HepG2 (cell line): ENCODE results near the gene VPS26B. TPM values are rescaled to one million over a fixed set of nuclear protein-coding genes. Genes with fewer than 3 reads are reported as not detected.

Experiments used
- ELF1 ChIP-seq: sonication (generic); formaldehyde crosslinking; IDR thresholded peaks from 2 replicates; pipeline ENCODE4 v1.4.0; 2020; ENCODE audit warnings: missing genetic modification reagents
- KIAA2018 ChIP-seq: sonication (generic); formaldehyde crosslinking; IDR thresholded peaks from 2 replicates; pipeline ENCODE4 v1.5.0; 2020; ENCODE audit warnings: mild to moderate bottlenecking, missing genetic modification reagents, borderline replicate concordance
- MED1 ChIP-seq: sonication (generic); formaldehyde crosslinking; IDR thresholded peaks from 2 replicates; pipeline ENCODE4 v1.4.0; 2020; ENCODE audit warnings: missing genetic modification reagents
- TCF7L2 ChIP-seq: IDR thresholded peaks from 2 replicates; pipeline ENCODE4 v1.6.1; 2011; ENCODE audit warnings: mild to moderate bottlenecking, low read depth, low read length, moderate library complexity
- UBTF ChIP-seq: sonication (generic); formaldehyde crosslinking; IDR thresholded peaks from 2 replicates; pipeline ENCODE4 v1.4.0; 2020; ENCODE audit warnings: mild to moderate bottlenecking, missing genetic modification reagents
- YEATS2 ChIP-seq: sonication (generic); formaldehyde crosslinking; IDR thresholded peaks from 2 replicates; pipeline ENCODE4 v1.4.0; 2020; ENCODE audit warnings: missing genetic modification reagents, borderline replicate concordance
- ZBTB14 ChIP-seq: sonication (generic); formaldehyde crosslinking; IDR thresholded peaks from 2 replicates; pipeline ENCODE4 v1.4.0; 2020; ENCODE audit warnings: missing genetic modification reagents
- ZFY ChIP-seq: sonication (generic); formaldehyde crosslinking; IDR thresholded peaks from 2 replicates; pipeline ENCODE4 v1.4.0; 2020; ENCODE audit warnings: missing genetic modification reagents
- ZMYM2 ChIP-seq: sonication (generic); formaldehyde crosslinking; IDR thresholded peaks from 2 replicates; pipeline ENCODE4 v1.8.0; 2022; ENCODE audit warnings: mild to moderate bottlenecking, missing genetic modification reagents
- ZMYM4 ChIP-seq: sonication (generic); formaldehyde crosslinking; IDR thresholded peaks from 2 replicates; pipeline ENCODE4 v1.8.1; 2023; ENCODE audit warnings: mild to moderate bottlenecking, missing genetic modification reagents
- ZNF280B ChIP-seq: sonication (generic); formaldehyde crosslinking; IDR thresholded peaks from 2 replicates; pipeline ENCODE4 v1.5.0; 2020; ENCODE audit warnings: missing genetic modification reagents, mild to moderate bottlenecking, borderline replicate concordance
- ZNF292 ChIP-seq: sonication (generic); formaldehyde crosslinking; IDR thresholded peaks from 2 replicates; pipeline ENCODE4 v1.8.1; 2022; ENCODE audit warnings: mild to moderate bottlenecking, low read depth, missing genetic modification reagents, borderline replicate concordance
- polyA plus RNA-seq, 8 experiments: library from polyadenylated mRNA; depleted of rRNA in 3 of 8; stranded (reverse) in 7 of 8; unstranded in 1 of 8; fragments of >200 nt; fragmentation: Illumina TruSeq in 4 of 8; extraction: Trizol in 4 of 8; gene quantifications; 2 replicates each; pipeline versions ENCODE4 v1.2.1 to v1.2.3, GENCODE V29; 2011 to 2016; ENCODE audit warnings: low read depth in 4 of 8, missing spikeins in 1 of 8, mixed read lengths in 1 of 8; ENCODE audit not compliant: insufficient read depth in 1 of 8
- total RNA-seq, 5 experiments: library from RNA; depleted of rRNA; stranded (reverse); fragments of >200 nt; fragmentation: Illumina TruSeq; extraction: Trizol; gene quantifications; 2 replicates each; pipeline ENCODE4 v1.2.3, GENCODE V29; 2016; ENCODE audit warnings: low read depth in 1 of 5
- TF ChIP-seq, protein P1 (sequence below): IDR thresholded peaks from 2 replicates; pipeline ENCODE4 v1.6.1; 2016; ENCODE audit warnings: missing genetic modification reagents, missing compliant biosample characterization

Gene VPS26B
- total and polyA plus RNA-seq, 2 of the 13 experiments (the other 11 are each of a cell fraction or from before 2014, with no cell fraction given): 20.2 to 23.2 TPM

DNA sequence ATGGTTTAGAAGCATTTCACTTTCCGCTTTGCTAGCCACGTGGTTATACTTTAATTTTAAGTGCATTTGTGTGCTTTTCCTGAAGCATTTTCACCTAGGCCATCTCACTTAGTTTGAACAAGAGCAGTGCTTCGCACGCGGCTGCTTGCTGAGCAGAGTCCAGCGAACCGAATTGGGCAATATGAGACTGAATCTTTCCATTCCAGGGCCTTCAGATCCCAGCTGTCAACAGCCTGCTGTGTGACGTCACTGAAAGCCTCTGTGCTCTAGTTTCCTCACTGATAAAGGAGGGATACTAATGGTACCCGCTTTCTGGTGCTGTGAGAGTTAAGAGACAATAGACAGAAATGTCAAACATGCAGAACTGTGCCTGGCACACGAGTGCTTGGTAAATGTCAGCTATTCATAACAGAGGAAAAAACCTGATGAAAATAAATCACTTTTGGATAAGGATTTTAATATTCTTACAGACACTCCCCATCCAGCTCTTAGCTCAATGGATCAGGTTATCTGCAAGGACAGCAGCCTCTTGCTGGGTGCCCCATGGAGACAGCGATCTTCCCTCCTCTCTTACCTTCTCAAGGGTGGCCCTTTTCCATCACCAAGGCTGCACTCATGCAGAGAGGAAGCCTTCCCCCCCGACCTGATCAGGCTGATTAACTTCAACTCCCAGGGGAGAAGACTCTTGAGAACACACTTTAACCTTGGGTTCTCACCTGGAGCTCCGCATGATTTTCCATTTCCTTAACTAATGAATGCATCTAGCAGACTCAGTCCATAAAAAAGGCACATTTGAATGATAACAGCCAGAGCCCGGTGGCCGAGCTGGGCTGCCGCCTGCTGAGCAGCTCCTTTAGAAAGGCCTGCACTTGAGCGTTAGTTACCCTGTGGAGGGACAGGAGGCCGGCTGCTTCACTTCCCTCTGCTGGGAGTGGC, 48.2 kb downstream of the VPS26B start (continued):
- TF ChIP-seq KIAA2018 (CRISPR knock-in tag) (no peak), ZMYM4 (CRISPR knock-in tag) (peak; percentile 45; the same call in 1 of the 2 replicates), ZNF280B (CRISPR knock-in tag) (no peak), TCF7L2 (no peak), MED1 (CRISPR knock-in tag) (peak; percentile 40; the same call in 1 of the 2 replicates), ELF1 (CRISPR knock-in tag) (peak; percentile 20; the same call in 1 of the 2 replicates), YEATS2 (CRISPR knock-in tag) (peak; percentile 61; the same call in 1 of the 2 replicates), ZNF292 (peak; percentile 80; the same call in 1 of the 2 replicates), ZBTB14 (no peak), UBTF (CRISPR knock-in tag) (peak; percentile 32; the same call in 1 of the 2 replicates), ZMYM2 (CRISPR knock-in tag) (0 out of 2 replicates have a peak, but pooled peaks have one; percentile 26), ZFY (CRISPR knock-in tag) (peak; percentile 65)
- TF ChIP-seq, protein P1, sequence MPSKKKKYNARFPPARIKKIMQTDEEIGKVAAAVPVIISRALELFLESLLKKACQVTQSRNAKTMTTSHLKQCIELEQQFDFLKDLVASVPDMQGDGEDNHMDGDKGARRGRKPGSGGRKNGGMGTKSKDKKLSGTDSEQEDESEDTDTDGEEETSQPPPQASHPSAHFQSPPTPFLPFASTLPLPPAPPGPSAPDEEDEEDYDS (CRISPR knock-in tag): peak; percentile 22; the same call in 1 of the 2 replicates
